K562 (cell line): ENCODE data around the gene ZNF155. TPM values are rescaled to one million over a fixed set of nuclear protein-coding genes. Genes with fewer than 3 reads are reported as not detected.

ENCODE experiments used
- ATF7 ChIP-seq: fragments of 450-650 bp; IDR thresholded peaks from 2 replicates; pipeline ENCODE4 v1.7.1; 2014; ENCODE audit warnings: mild to moderate bottlenecking, moderate library complexity
- BHLHE40 ChIP-seq: IDR thresholded peaks from 2 replicates; pipeline ENCODE4 v1.6.1; 2011; ENCODE audit warnings: low read length, improper control_type of control experiment
- CREM ChIP-seq: IDR thresholded peaks from 2 replicates; pipeline ENCODE4 v1.6.1; 2014; ENCODE audit warnings: antibody characterized with exemption, low read depth
- DIDO1 ChIP-seq: fragments of 450-650 bp; IDR thresholded peaks from 2 replicates; pipeline ENCODE4 v1.6.1; 2016; ENCODE audit warnings: low read depth, missing biosample characterization, missing genetic modification characterization
- ILF3 ChIP-seq: fragments of 450-650 bp; IDR thresholded peaks from 2 replicates; pipeline ENCODE4 v1.6.1; 2018; ENCODE audit warnings: antibody characterized with exemption, mild to moderate bottlenecking, moderate library complexity, borderline replicate concordance
- IRF1 ChIP-seq: sonication (generic); formaldehyde crosslinking; IDR thresholded peaks from 2 replicates; pipeline ENCODE4 v1.8.0; 2022; ENCODE audit warnings: missing genetic modification reagents, mild to moderate bottlenecking, borderline replicate concordance
- MTF1 ChIP-seq: fragments of 250-450 bp; sonication (Bioruptor Pico); IDR thresholded peaks from 2 replicates; pipeline ENCODE4 v1.9.0; 2021; ENCODE audit warnings: moderate library complexity, mild to moderate bottlenecking, inconsistent platforms, borderline replicate concordance
- NCOA6 ChIP-seq: fragments of 450-650 bp; IDR thresholded peaks from 2 replicates; pipeline ENCODE4 v1.6.1; 2017; ENCODE audit warnings: mild to moderate bottlenecking
- PCBP1 ChIP-seq: fragments of 200-400 bp; formaldehyde crosslinking; IDR thresholded peaks from 2 replicates; pipeline ENCODE4 v1.6.1; 2018; ENCODE audit warnings: mild to moderate bottlenecking, low read depth, low read length; ENCODE audit not compliant: poor library complexity, severe bottlenecking
- POLR2A ChIP-seq: fragments of 450-650 bp; conservative IDR thresholded peaks from 2 replicates; pipeline ENCODE4 v1.6.1; 2016
- RBFOX2 ChIP-seq: fragments of 200-400 bp; formaldehyde crosslinking; IDR thresholded peaks from 2 replicates; pipeline ENCODE4 v1.6.1; 2017; ENCODE audit warnings: low read depth, mild to moderate bottlenecking, low read length, moderate library complexity
- RBM25 ChIP-seq: fragments of 200-400 bp; formaldehyde crosslinking; IDR thresholded peaks from 2 replicates; pipeline ENCODE4 v1.6.1; 2018; ENCODE audit warnings: low read length, low read depth, moderate library complexity; ENCODE audit not compliant: severe bottlenecking
- RUNX1 ChIP-seq: sonication (generic); IDR thresholded peaks from 2 replicates; pipeline ENCODE4 v1.6.1; 2016; ENCODE audit warnings: antibody characterized with exemption, low read depth
- SRSF9 ChIP-seq: fragments of 200-400 bp; formaldehyde crosslinking; IDR thresholded peaks from 2 replicates; pipeline ENCODE4 v1.6.1; 2017; ENCODE audit warnings: low read depth, low read length, borderline replicate concordance
- TAF1 ChIP-seq: IDR thresholded peaks from 2 replicates; pipeline ENCODE4 v1.6.1; 2011; ENCODE audit warnings: mild to moderate bottlenecking, low read length, moderate library complexity; ENCODE audit not compliant: insufficient read depth, control insufficient read depth, severe bottlenecking; ENCODE audit errors: extremely low read depth
- TCF3 ChIP-seq: sonication (generic); formaldehyde crosslinking; IDR thresholded peaks from 2 replicates; pipeline ENCODE4 v1.4.0; 2020; ENCODE audit warnings: mild to moderate bottlenecking, missing genetic modification reagents
- TRIM25 ChIP-seq: fragments of 450-650 bp; IDR thresholded peaks from 2 replicates; pipeline ENCODE4 v1.7.0; 2016; ENCODE audit warnings: borderline replicate concordance
- XRCC3 ChIP-seq: fragments of 450-650 bp; IDR thresholded peaks from 2 replicates; pipeline ENCODE4 v1.6.1; 2017; ENCODE audit warnings: mild to moderate bottlenecking, moderate library complexity
- ZBTB7A ChIP-seq: IDR thresholded peaks from 2 replicates; pipeline ENCODE4 v1.6.1; 2011; ENCODE audit warnings: low read depth, mild to moderate bottlenecking, low read length, moderate library complexity, borderline replicate concordance; ENCODE audit not compliant: control insufficient read depth
- ZC3H4 ChIP-seq: sonication (generic); formaldehyde crosslinking; IDR thresholded peaks from 2 replicates; pipeline ENCODE4 v1.9.0; 2021; ENCODE audit warnings: missing genetic modification reagents, borderline replicate concordance
- ZNF280B ChIP-seq: fragments of 250-450 bp; sonication (Bioruptor Pico); IDR thresholded peaks from 2 replicates; pipeline ENCODE4 v1.5.1; 2021; ENCODE audit warnings: mild to moderate bottlenecking
- ZNF395 ChIP-seq: fragments of 200-800 bp; sonication (Bioruptor generic); IDR thresholded peaks from 2 replicates; pipeline ENCODE4 v1.6.1; 2017; ENCODE audit warnings: missing genetic modification characterization, missing compliant biosample characterization
- polyA plus RNA-seq, 8 experiments: library from polyadenylated mRNA; depleted of rRNA in 4 of 8; stranded (reverse) in 5 of 8; unstranded in 3 of 8; fragments of >200 nt; fragmentation: Nextera tagmentation in 2 of 8; fragmentation: Illumina TruSeq in 1 of 8; extraction: Ambion mirVana in 2 of 8; extraction: Trizol in 1 of 8; gene quantifications; 2 replicates each; pipeline versions ENCODE4 v1.2.1 to v1.2.3, GENCODE V29; 2011 to 2014; ENCODE audit warnings: inconsistent platforms in 1 of 8, missing spikeins in 1 of 8
- total RNA-seq, 7 experiments: library from RNA; depleted of rRNA in 6 of 7; stranded (reverse); fragments of >200 nt in 6 of 7; fragmentation: Illumina TruSeq in 2 of 7; extraction: Trizol in 2 of 7; gene quantifications; 2 replicates each; pipeline versions ENCODE4 v1.2.1 to v1.2.3, GENCODE V29; 2011 to 2021; ENCODE audit warnings: low replicate concordance in 1 of 7

ZNF155 gene
- total and polyA plus RNA-seq, 9 of the 15 experiments (the other 6 are each of a cell fraction or from before 2014, with no cell fraction given), result 0.09 to 0.76 (median 0.37) TPM

- TF ChIP-seq ZNF280B (CRISPR knock-in tag) (no peak), ZC3H4 (CRISPR knock-in tag) (no peak), NCOA6 (no peak), BHLHE40 (0 out of 2 replicates have a peak, but pooled peaks have one; percentile 26), IRF1 (CRISPR knock-in tag) (no peak), PCBP1 (no peak), MTF1 (CRISPR knock-in tag) (no peak), SRSF9 (no peak), ZBTB7A (peak; percentile 20; the same call in 1 of the 2 replicates), RBFOX2 (peak; percentile 75), DIDO1 (tag) (peak; percentile 79), ILF3 (no peak), TCF3 (CRISPR knock-in tag) (no peak), POLR2A (peak; percentile 74), XRCC3 (no peak), ZNF395 (CRISPR knock-in tag) (peak; percentile 65; the same call in 1 of the 2 replicates), ATF7 (peak; percentile 70), RBM25 (no peak), RUNX1 (no peak), TRIM25 (no peak), TAF1 (peak; percentile 34), CREM (peak; percentile 94)
Observed at GRCh38 chr19:44002566-44003460, 18.8 kb downstream of the ZNF155 start, which contains the start of gene ZNF230 (continued).
